H1 (cell line): ENCODE data around the gene RAB3IL1. TPM values are rescaled to one million over a fixed set of nuclear protein-coding genes. Genes with fewer than 3 reads are reported as not detected.

Experiments
- CTCF ChIA-PET: fragments of 300-600 bp; sonication (Branson Sonifier 250); formaldehyde crosslinking; loops from one replicate; lab custom pipeline; 2021; ENCODE audit not compliant: partially characterized antibody; lab: Charles Lee
- POLR2A ChIA-PET: fragments of 300-600 bp; sonication (Branson Sonifier 250); formaldehyde crosslinking; loops from one replicate; lab custom pipeline; 2021; ENCODE audit warnings: inconsistent platforms; ENCODE audit not compliant: partially characterized antibody; lab: Charles Lee
- DNase-seq, 2 experiments: peaks; one replicate each; pipeline versions ENCODE4 v3.0.0 to v3.0.0-alpha.2; 2010 to 2022; ENCODE audit warnings: low spot score in 2 of 2, low read depth in 1 of 2, mixed read lengths in 1 of 2
- FAIRE-seq: peaks from 2 replicates; lab custom pipeline; 2011; peaks lifted over from hg19 to GRCh38; lab: Jason Lieb, UNC
- H2AFZ ChIP-seq: 2 replicates; pipeline ENCODE4 v1.8.1; 2012; ENCODE audit warnings: low read length, inconsistent platforms
- H2AK5ac ChIP-seq: 2 replicates; pipeline ENCODE4 v1.6.1; 2013; ENCODE audit warnings: low read depth, low read length
- H2BK120ac ChIP-seq: replicated peaks from 2 replicates; pipeline ENCODE3; 2013; ENCODE audit warnings: low read depth, low read length, inconsistent platforms
- H2BK12ac ChIP-seq: 2 replicates; pipeline ENCODE4 v1.6.1; 2013; ENCODE audit warnings: low read depth, low read length
- H2BK15ac ChIP-seq: 2 replicates; pipeline ENCODE4 v1.6.1; 2013; ENCODE audit warnings: low read length
- H2BK20ac ChIP-seq: 2 replicates; pipeline ENCODE4 v1.6.1; 2013; ENCODE audit warnings: low read length
- H2BK5ac ChIP-seq: 2 replicates; pipeline ENCODE4 v1.6.1; 2013; ENCODE audit warnings: low read depth, low read length
- H3K14ac ChIP-seq: 2 replicates; pipeline ENCODE4 v1.6.1; 2013; ENCODE audit warnings: inconsistent platforms; ENCODE audit not compliant: insufficient read length
- H3K18ac ChIP-seq: 2 replicates; pipeline ENCODE4 v1.6.1; 2013; ENCODE audit warnings: low read length; ENCODE audit errors: extremely low read depth
- H3K23ac ChIP-seq: 2 replicates; pipeline ENCODE4 v1.6.1; 2013; ENCODE audit warnings: inconsistent platforms; ENCODE audit not compliant: insufficient read length
- H3K23me2 ChIP-seq: 2 replicates; pipeline ENCODE4 v1.6.1; 2013; ENCODE audit warnings: low read depth, low read length
- H3K27ac ChIP-seq: 2 replicates; pipeline ENCODE4 v1.6.1; 2011; ENCODE audit warnings: low read depth, low read length, inconsistent platforms
- H3K27me3 ChIP-seq, 4 experiments: replicated peaks in 1 of 4; 1 replicate in 1 of 4; 2 replicates in 3 of 4; pipeline versions ENCODE4 v1.6.1 to v1.8.1; 2011 to 2013; ENCODE audit warnings: low read length in 3 of 4, mild to moderate bottlenecking in 3 of 4, inconsistent platforms in 2 of 4, mixed read lengths in 2 of 4, moderate library complexity in 1 of 4; ENCODE audit not compliant: control insufficient read depth in 3 of 4, insufficient read depth in 3 of 4; ENCODE audit errors: extremely low read depth in 1 of 4
- H3K36me3 ChIP-seq, 4 experiments: 2 replicates each; pipeline versions ENCODE4 v1.6.1 to v1.8.1; 2011 to 2013; ENCODE audit warnings: mild to moderate bottlenecking in 4 of 4, low read length in 3 of 4, moderate library complexity in 2 of 4, control low read depth in 1 of 4, inconsistent platforms in 1 of 4; ENCODE audit not compliant: insufficient read depth in 4 of 4, control insufficient read depth in 2 of 4
- H3K4ac ChIP-seq: replicated peaks from 2 replicates; pipeline ENCODE3; 2013; ENCODE audit warnings: low read length, low read depth, mixed read lengths, inconsistent platforms; ENCODE audit not compliant: insufficient read length
- H3K4me1 ChIP-seq, 4 experiments: replicated peaks in 1 of 4; 1 replicate in 1 of 4; 2 replicates in 3 of 4; pipeline versions ENCODE4 v1.6.1 to v1.8.1; 2011 to 2013; ENCODE audit warnings: low read length in 3 of 4, inconsistent platforms in 2 of 4, mixed read lengths in 1 of 4; ENCODE audit not compliant: insufficient read depth in 4 of 4, control insufficient read depth in 3 of 4
- H3K4me2 ChIP-seq, 2 experiments: 2 replicates each; pipeline versions ENCODE4 v1.6.1 to v1.8.1; 2011 to 2013; ENCODE audit warnings: low read depth in 2 of 2, low read length in 2 of 2, control low read depth in 1 of 2, inconsistent platforms in 1 of 2, mild to moderate bottlenecking in 1 of 2; ENCODE audit not compliant: insufficient read depth in 1 of 2
- H3K4me3 ChIP-seq, 4 experiments: fragments of 200-600, 300-600 bp in 1 of 4; sonication (generic), shearing (Covaris generic), sonication (Bioruptor Twin) in 1 of 4; 2 replicates each; pipeline versions ENCODE4 v1.5.1 to v1.8.1; 2011 to 2016; ENCODE audit warnings: low read length in 4 of 4, low read depth in 3 of 4, control low read depth in 2 of 4, inconsistent platforms in 2 of 4, mild to moderate bottlenecking in 2 of 4, mixed read lengths in 1 of 4, moderate library complexity in 1 of 4; ENCODE audit not compliant: insufficient read depth in 2 of 4; ENCODE audit errors: extremely low read depth in 1 of 4
- H3K56ac ChIP-seq: replicated peaks from 2 replicates; pipeline ENCODE3; 2013; ENCODE audit warnings: low read depth, mild to moderate bottlenecking, mixed read lengths, low read length, inconsistent platforms; ENCODE audit not compliant: insufficient read length
- H3K79me1 ChIP-seq: 2 replicates; pipeline ENCODE4 v1.6.1; 2013; ENCODE audit warnings: low read depth, low read length, control low read depth
- H3K79me2 ChIP-seq, 2 experiments: 2 replicates each; pipeline versions ENCODE4 v1.6.1 to v1.8.1; 2012 to 2013; ENCODE audit warnings: low read length in 2 of 2, mild to moderate bottlenecking in 2 of 2, inconsistent platforms in 1 of 2; ENCODE audit not compliant: insufficient read depth in 2 of 2, control insufficient read depth in 1 of 2
- H3K9ac ChIP-seq, 4 experiments: replicated peaks in 1 of 4; 1 replicate in 1 of 4; 2 replicates in 3 of 4; pipeline versions ENCODE4 v1.6.1 to v1.8.1; 2011 to 2013; ENCODE audit warnings: low read depth in 3 of 4, low read length in 3 of 4, control low read depth in 2 of 4, mild to moderate bottlenecking in 2 of 4, moderate library complexity in 2 of 4, inconsistent platforms in 1 of 4; ENCODE audit errors: extremely low read depth in 1 of 4
- H3K9me3 ChIP-seq, 2 experiments: 2 replicates each; pipeline versions ENCODE4 v1.6.1 to v1.8.1; 2012 to 2013; ENCODE audit warnings: mild to moderate bottlenecking in 2 of 2, moderate library complexity in 2 of 2, control low read depth in 1 of 2, inconsistent platforms in 1 of 2, low read depth in 1 of 2, low read length in 1 of 2, mixed read lengths in 1 of 2; ENCODE audit not compliant: insufficient read depth in 2 of 2
- H4K20me1 ChIP-seq, 2 experiments: replicated peaks in 1 of 2; 2 replicates each; pipeline versions ENCODE3 to v1.8.1; 2011 to 2013; ENCODE audit warnings: inconsistent platforms in 2 of 2, low read length in 2 of 2, mild to moderate bottlenecking in 1 of 2; ENCODE audit not compliant: insufficient read depth in 2 of 2, control insufficient read depth in 1 of 2
- H4K5ac ChIP-seq: 2 replicates; pipeline ENCODE4 v1.6.1; 2013; ENCODE audit warnings: low read length, low read depth, mixed read lengths, inconsistent platforms; ENCODE audit not compliant: insufficient read length
- H4K8ac ChIP-seq: 2 replicates; pipeline ENCODE4 v1.8.0; 2013; ENCODE audit warnings: mild to moderate bottlenecking, moderate library complexity, low read length, inconsistent platforms; ENCODE audit not compliant: insufficient read depth; ENCODE audit errors: extremely low read depth
- H4K91ac ChIP-seq: replicated peaks from 2 replicates; pipeline ENCODE3; 2013; ENCODE audit warnings: low read length, mixed read lengths, inconsistent platforms; ENCODE audit not compliant: insufficient read length
- CBX5 ChIP-seq: fragments of 300-800, 300-1000 bp; sonication (generic); IDR thresholded peaks from 2 replicates; pipeline ENCODE4 v1.7.1; 2016; ENCODE audit warnings: antibody characterized with exemption, low read length, low read depth
- WGBS, 2 experiments: shearing (Covaris generic) in 1 of 2; methylation state at CpG; one replicate each; pipeline versions ENCODE4 v1.1.6 to v1.1.7; 2013 to 2015; ENCODE audit warnings: low lambda C conversion rate in 2 of 2, mixed read lengths in 2 of 2, inconsistent platforms in 1 of 2, low coverage in 1 of 2, missing lambda C conversion rate in 1 of 2; ENCODE audit not compliant: insufficient replicate concordance in 2 of 2, insufficient coverage in 1 of 2, insufficient read length in 1 of 2; ENCODE audit errors: extremely low coverage in 1 of 2, missing lambda C conversion rate in 1 of 2; 5-methylcytosine and 5-hydroxymethylcytosine counted together
- polyA plus RNA-seq, 7 experiments: library from polyadenylated mRNA; depleted of rRNA in 3 of 7; stranded (reverse) in 5 of 7; unstranded in 2 of 7; fragments of >200 nt in 5 of 7; fragments of 200-250 nt in 2 of 7; gene quantifications; 1 replicate in 5 of 7; 2 replicates in 1 of 7; 4 replicates in 1 of 7; pipeline versions ENCODE4 v1.2.1 to v1.2.3, GENCODE V29; 2011 to 2013; ENCODE audit warnings: missing spikeins in 2 of 7, mixed read lengths in 2 of 7
- total RNA-seq: library from RNA; stranded (reverse); fragmentation: NEBNext Ultra II Directional; extraction: Animal tissue kit (Norgen Biotek cat#: 25700); gene quantifications from 2 replicates; pipeline ENCODE4 v1.2.1, GENCODE V29; 2021
- TF ChIP-seq, protein P1 (sequence below): IDR thresholded peaks from 2 replicates; pipeline ENCODE4 v1.6.1; 2012; ENCODE audit warnings: inconsistent platforms

The RAB3IL1 gene
- total and polyA plus RNA-seq, 2 of the 8 experiments (the other 6 are each of a cell fraction or from before 2014, with no cell fraction given) = 6.8 to 7.9 TPM

DNA sequence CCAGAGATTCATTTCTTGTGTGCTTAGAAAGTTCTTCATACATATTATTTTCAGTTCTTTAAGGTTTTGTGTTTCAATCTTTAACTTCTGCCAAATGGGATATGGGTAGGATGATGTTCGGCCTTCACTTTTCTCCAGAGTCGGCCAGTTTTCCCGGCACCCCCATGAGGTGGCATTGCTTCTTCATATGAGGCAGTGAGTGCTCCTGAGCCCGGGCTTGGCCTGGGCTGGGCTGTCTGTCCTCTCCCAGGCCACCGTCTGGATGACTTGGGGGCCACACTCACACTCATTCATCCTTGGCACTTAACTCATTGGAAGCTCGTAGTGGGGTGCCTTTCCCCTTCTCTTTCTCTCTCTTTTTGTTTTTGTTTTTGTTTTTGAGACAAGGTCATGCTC is 65.5 kb downstream of the RAB3IL1 start:
- H3K14ac ChIP-seq = no peak overlapping the region
- no peak overlapping the region for H2BK15ac ChIP-seq
- no peak overlapping the region for H2BK120ac ChIP-seq
- peaks cover 44 to 77% (median 71%) of the 10 kb centered on the region in 4 experiments for H3K36me3 ChIP-seq
- H3K4me3 ChIP-seq = no peak overlapping the region
- no peak overlapping the region for H2BK20ac ChIP-seq
- H3K18ac ChIP-seq = no peak overlapping the region
- no peak overlapping the region for H4K5ac ChIP-seq
- H3K4me2 ChIP-seq = no peak overlapping the region
- TF ChIP-seq, protein P1, sequence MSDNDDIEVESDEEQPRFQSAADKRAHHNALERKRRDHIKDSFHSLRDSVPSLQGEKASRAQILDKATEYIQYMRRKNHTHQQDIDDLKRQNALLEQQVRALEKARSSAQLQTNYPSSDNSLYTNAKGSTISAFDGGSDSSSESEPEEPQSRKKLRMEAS = no peak
- no peak for TF ChIP-seq CBX5
- DNase-seq (no peak), FAIRE-seq (no peak)
- no peak overlapping the region for H3K4ac ChIP-seq
- H3K9me3 ChIP-seq = no peaks in the 10 kb centered on the region; a peak in 1 of 4 replicates
- H4K8ac ChIP-seq = no peak overlapping the region
- no peak overlapping the region for H2BK5ac ChIP-seq
- POLR2A ChIA-PET = interaction anchor here (1.1 kb wide), 1 partner anchor 13 kb away, joined by 4 read pairs; no protein-coding TSS in a partner anchor
- peaks cover 11% of the 10 kb centered on the region for H3K79me1 ChIP-seq
- no peak overlapping the region for H4K91ac ChIP-seq
- H3K56ac ChIP-seq = no peak overlapping the region
- CTCF ChIA-PET = interaction anchor here (0.8 to 2.5 kb wide), 3 partner anchors 15 to 24 kb away, joined by 3 to 5 read pairs (median 3); partner anchors contain the start of gene FADS2
- no peaks in the 10 kb centered on the region for H3K27me3 ChIP-seq
- no peak overlapping the region for H3K27ac ChIP-seq
- no peak overlapping the region for H2AK5ac ChIP-seq
- no peak overlapping the region for H2AFZ ChIP-seq
- WGBS, 2 experiments = 94% methylated on average over 6 of the region's 6 CpGs; no CpG with 5 or more reads in 1 of the 2 experiments
- H3K23ac ChIP-seq = no peak overlapping the region
- no peaks in the 10 kb centered on the region for H3K79me2 ChIP-seq
- H4K20me1 ChIP-seq = peaks cover 11 to 41% of the 10 kb centered on the region in 2 experiments
- H3K23me2 ChIP-seq = no peaks in the 10 kb centered on the region
- H3K4me1 ChIP-seq = no peaks in the 10 kb centered on the region
- no peak overlapping the region for H2BK12ac ChIP-seq
- no peak overlapping the region for H3K9ac ChIP-seq
